PC-3 (cell line): ENCODE results near the gene SPEN. TPM values are rescaled to one million over a fixed set of nuclear protein-coding genes. Genes with fewer than 3 reads are reported as not detected.

Source experiments
- ATAC-seq: fragments of 200-7000 bp; cut with Tn5 transposase; 2 replicates; pipeline ENCODE4 v1.9.1; 2020; ENCODE audit warnings: mild to moderate bottlenecking, moderate library complexity
- BruUV-seq: library from RNA; stranded (reverse); fragments of 400-500 nt; replicated peaks from 2 replicates; lab custom pipeline; 2021; lab: Mats Ljungman, UMichigan
- CTCF ChIA-PET: fragments of 300-600 bp; sonication (Branson Sonifier 250); formaldehyde crosslinking; loops from one replicate; lab custom pipeline; 2022; ENCODE audit warnings: antibody characterized with exemption; lab: Charles Lee
- POLR2A ChIA-PET: fragments of 300-600 bp; sonication (Branson Sonifier 250); formaldehyde crosslinking; loops from one replicate; lab custom pipeline; 2022; ENCODE audit warnings: antibody characterized with exemption; ENCODE audit not compliant: unreplicated experiment; lab: Charles Lee
- DNase-seq: peaks from one replicate; pipeline ENCODE4 v3.0.0-alpha.2; 2015
- H2AFZ ChIP-seq: fragments of 300-600 bp; sonication (generic); 2 replicates; pipeline ENCODE4 v1.6.0; 2016; ENCODE audit warnings: antibody characterized with exemption, low read length
- H3F3A ChIP-seq: fragments of 300-600 bp; sonication (generic); one replicate; pipeline ENCODE4 v1.6.0; 2017; ENCODE audit warnings: antibody characterized with exemption, low read length, control low read depth, mild to moderate bottlenecking; ENCODE audit not compliant: unreplicated experiment
- H3K27ac ChIP-seq: fragments of 300-600 bp; sonication (generic); 2 replicates; pipeline ENCODE4 v1.5.1; 2016; ENCODE audit warnings: mild to moderate bottlenecking, low read length
- H3K27me3 ChIP-seq: fragments of 300-600 bp; sonication (generic); 2 replicates; pipeline ENCODE4 v1.6.1; 2016; ENCODE audit warnings: low read length, mixed read lengths
- H3K36me3 ChIP-seq: fragments of 300-600 bp; sonication (generic); 2 replicates; pipeline ENCODE4 v1.6.1; 2016; ENCODE audit warnings: low read depth, mixed run types, low read length, mixed read lengths
- H3K4me1 ChIP-seq: fragments of 300-600 bp; sonication (generic); 2 replicates; pipeline ENCODE4 v1.5.1; 2016; ENCODE audit warnings: low read length; ENCODE audit not compliant: insufficient read depth
- H3K4me2 ChIP-seq: fragments of 300-600 bp; sonication (generic); 2 replicates; pipeline ENCODE4 v1.6.0; 2016; ENCODE audit warnings: low read length
- H3K4me3 ChIP-seq: fragments of 300-600 bp; sonication (generic); 2 replicates; pipeline ENCODE4 v1.5.1; 2016; ENCODE audit warnings: mild to moderate bottlenecking, low read length, mixed read lengths
- H3K79me2 ChIP-seq: fragments of 300-600 bp; sonication (generic); 2 replicates; pipeline ENCODE4 v1.6.1; 2017; ENCODE audit warnings: low read length, mixed read lengths
- H3K9ac ChIP-seq: fragments of 300-600 bp; sonication (generic); 2 replicates; pipeline ENCODE4 v1.6.0; 2016; ENCODE audit warnings: mild to moderate bottlenecking, low read length
- H3K9me2 ChIP-seq: fragments of 300-600 bp; sonication (generic); replicated peaks from 2 replicates; pipeline ENCODE4 v1.6.1; 2016; ENCODE audit warnings: mixed run types, low read length, mixed read lengths
- H3K9me3 ChIP-seq: fragments of 300-600 bp; sonication (generic); 2 replicates; pipeline ENCODE4 v1.6.1; 2016; ENCODE audit warnings: low read length, mixed read lengths
- H4K20me1 ChIP-seq: fragments of 300-600 bp; sonication (generic); 2 replicates; pipeline ENCODE4 v1.6.1; 2016; ENCODE audit warnings: low read length, mixed read lengths
- CTCF ChIP-seq: fragments of 300-600 bp; sonication (generic); conservative IDR thresholded peaks from 2 replicates; pipeline ENCODE4 v1.5.1; 2017; ENCODE audit warnings: antibody characterized with exemption, low read depth, mild to moderate bottlenecking, low read length
- EZH2 ChIP-seq: fragments of 300-600 bp; sonication (generic); IDR thresholded peaks from one replicate; pipeline ENCODE4 v1.6.1; 2017; ENCODE audit warnings: antibody characterized with exemption, mild to moderate bottlenecking, low read length; ENCODE audit not compliant: unreplicated experiment
- EZH2phosphoT487 ChIP-seq: fragments of 300-600 bp; sonication (generic); IDR thresholded peaks from 2 replicates; pipeline ENCODE4 v1.6.1; 2018; ENCODE audit warnings: mild to moderate bottlenecking, antibody characterized with exemption, low read length, borderline replicate concordance
- intact Hi-C: fragments of 100-400 bp; cut with micrococcal nuclease; formaldehyde crosslinking; loops from 2 replicates; pipeline ENCODE4 v1.9.0; 2023
- total RNA-seq: library from RNA; depleted of rRNA; stranded (reverse); fragments of >200 nt; gene quantifications from 2 replicates; pipeline ENCODE4 v1.2.3, GENCODE V29; 2014

SPEN gene
- total RNA-seq, 1 experiment from 2014 or later = 26.7 TPM

- no peaks in the 10 kb centered on the region for H3K27me3 ChIP-seq
- H3K9me2 ChIP-seq = no peaks in the 10 kb centered on the region
- ChIA-PET CTCF (interaction anchor here (0.5 to 0.7 kb wide), 2 partner anchors 32 to 56 kb away, joined by 5 to 11 read pairs; no protein-coding TSS in a partner anchor), POLR2A (interaction anchor here (0.7 to 1.1 kb wide), 2 partner anchors 14 to 52 kb away, joined by 7 to 11 read pairs; no protein-coding TSS in a partner anchor)
- H3K9ac ChIP-seq = peak overlapping the region; percentile 89
- peaks cover 84% of the 10 kb centered on the region for H3K79me2 ChIP-seq
- ATAC-seq = peak; percentile 2; the same call in 1 of the 2 replicates
- H3K4me3 ChIP-seq = peak overlapping the region; percentile 90
- peaks cover 46% of the 10 kb centered on the region for H3K4me1 ChIP-seq
- no peaks in the 10 kb centered on the region for H3K36me3 ChIP-seq
- H3K9me3 ChIP-seq = no peaks in the 10 kb centered on the region
- H3F3A ChIP-seq = peaks cover 7% of the 10 kb centered on the region
- DNase-seq = no peak
- TF ChIP-seq CTCF = no peak
- no TSS peak for BruUV-seq
- H3K27ac ChIP-seq = peak overlapping the region; percentile 95
- H3K4me2 ChIP-seq = peak overlapping the region; percentile 100
- peak overlapping the region; percentile 49; the same call in 1 of the 2 replicates for H2AFZ ChIP-seq
- intact Hi-C loops = loop anchor here (5.0 kb wide), 2 partner anchors 54 to 69 kb away; no protein-coding TSS in a partner anchor
- peaks cover 4% of the 10 kb centered on the region; the same call in 1 of the 2 replicates for H4K20me1 ChIP-seq
These were observed 829 bp downstream of the SPEN start for GRCh38 chr1:15848143-15848928.

GRCh38 chr1:15848929-15849774 lies 1.6 kb downstream of the SPEN start:
- H3K9me3 ChIP-seq = no peaks in the 10 kb centered on the region
- H3K79me2 ChIP-seq = peaks cover 92% of the 10 kb centered on the region
- ChIA-PET CTCF (interaction anchor here (0.5 to 0.6 kb wide), 2 partner anchors 33 to 229 kb away, joined by 5 read pairs; no protein-coding TSS in a partner anchor), POLR2A (interaction anchor here (0.6 to 1.2 kb wide), 3 partner anchors 15 to 121 kb away, joined by 4 to 9 read pairs (median 7); no protein-coding TSS in a partner anchor)
- H3K4me1 ChIP-seq = peaks cover 43% of the 10 kb centered on the region
- peak overlapping the region; percentile 90 for H3K4me3 ChIP-seq
- peak; percentile 83 for DNase-seq
- peak overlapping the region; percentile 95 for H3K27ac ChIP-seq
- peaks cover 6% of the 10 kb centered on the region; the same call in 1 of the 2 replicates for H4K20me1 ChIP-seq
- peak overlapping the region; percentile 100 for H3K4me2 ChIP-seq
- no peaks in the 10 kb centered on the region for H3K36me3 ChIP-seq
- peak overlapping the region; percentile 73 for H2AFZ ChIP-seq
- peaks cover 7% of the 10 kb centered on the region for H3F3A ChIP-seq
- no peaks in the 10 kb centered on the region for H3K27me3 ChIP-seq
- H3K9ac ChIP-seq = peak overlapping the region; percentile 89
- peak; percentile 41 for ATAC-seq
- intact Hi-C loops = loop anchor here (5.0 kb wide), 2 partner anchors 53 to 68 kb away; no protein-coding TSS in a partner anchor
- no peaks in the 10 kb centered on the region for H3K9me2 ChIP-seq
- BruUV-seq = TSS peak; percentile 81
- no peak for TF ChIP-seq CTCF
- no peak for TF ChIP-seq EZH2phosphoT487
- TF ChIP-seq EZH2 = no peak
